Measurements from ENCODE around the gene HES4. TPM values are rescaled to one million over a fixed set of nuclear protein-coding genes. Genes with fewer than 3 reads are reported as not detected.

Gene HES4
- total RNA-seq, 3 donors from 2014 or later: 8.3 to 36.4 (median 34.2) TPM

- Histone ChIP-seq H3K4me3 (no peak overlapping the region), H3K27me3 (no peaks in the 10 kb centered on the region), H3K4me1 (peaks cover 5 to 20% of the 10 kb centered on the region in 2 donors), H3K27ac (no peak overlapping the region), H3K36me3 (no peaks in the 10 kb centered on the region), H3K9me3 (no peaks in the 10 kb centered on the region)
- intact Hi-C loops (cut with DNase I; ENCODE audit: low total_unique reads): loop anchor here (10.0 kb wide), 1 partner anchor 457 kb away; no protein-coding TSS in a partner anchor
- no peak for TF ChIP-seq CTCF (IDR thresholded peaks at IDR 0.05)
- TF ChIP-seq POLR2A (IDR thresholded peaks at IDR 0.05): no peak
- TF ChIP-seq POLR2AphosphoS5 (IDR thresholded peaks at IDR 0.05): no peak
- no peak for DNase-seq (ENCODE audit: low spot score in 2 of 2)
These were observed 27.9 kb upstream of the HES4 start for GRCh38 chr1:1027791-1028190.

- no peak for DNase-seq (ENCODE audit: low spot score in 2 of 2)
- Histone ChIP-seq H3K9me3 (no peaks in the 10 kb centered on the region), H3K27ac (no peak overlapping the region), H3K4me3 (no peak overlapping the region), H3K27me3 (no peaks in the 10 kb centered on the region), H3K4me1 (peaks cover 4 to 16% of the 10 kb centered on the region in 2 donors), H3K36me3 (no peaks in the 10 kb centered on the region)
- no peak for TF ChIP-seq POLR2A (IDR thresholded peaks at IDR 0.05)
- no peak for TF ChIP-seq CTCF (IDR thresholded peaks at IDR 0.05)
- no peak for TF ChIP-seq POLR2AphosphoS5 (IDR thresholded peaks at IDR 0.05)
- intact Hi-C loops (cut with DNase I; ENCODE audit: low total_unique reads): loop anchor here (10.0 kb wide), 1 partner anchor 458 kb away; no protein-coding TSS in a partner anchor
These were observed 26.9 kb upstream of the HES4 start for GRCh38 chr1:1026599-1027413.

GRCh38 chr1:1025730-1026129 is 25.8 kb upstream of the HES4 start:
- TF ChIP-seq POLR2A (IDR thresholded peaks at IDR 0.05) (no peak), POLR2AphosphoS5 (IDR thresholded peaks at IDR 0.05) (no peak), CTCF (IDR thresholded peaks at IDR 0.05) (no peak)
- Histone ChIP-seq H3K36me3 (no peaks in the 10 kb centered on the region), H3K4me1 (peaks cover 4 to 22% of the 10 kb centered on the region in 2 donors), H3K27ac (peak overlapping the region; percentile 92 to 93), H3K9me3 (no peaks in the 10 kb centered on the region), H3K27me3 (no peaks in the 10 kb centered on the region), H3K4me3 (peak overlapping the region in 2 of 3 donors; percentile 48 to 67)
- DNase-seq (ENCODE audit: low spot score in 2 of 2): no peak
- intact Hi-C loops (cut with DNase I; ENCODE audit: low total_unique reads): loop anchor here (10.0 kb wide), 1 partner anchor 459 kb away; no protein-coding TSS in a partner anchor

- no peaks in the 10 kb centered on the region for H3K27me3 ChIP-seq
- TF ChIP-seq POLR2A (IDR thresholded peaks at IDR 0.05) (peak; percentile 6), CTCF (IDR thresholded peaks at IDR 0.05) (no peak), POLR2AphosphoS5 (IDR thresholded peaks at IDR 0.05) (peak in 1 of 3 donors; percentile 71)
- H3K9me3 ChIP-seq: no peaks in the 10 kb centered on the region
- peak; percentile 74 to 92 for DNase-seq (ENCODE audit: low spot score in 2 of 2)
- H3K36me3 ChIP-seq: no peaks in the 10 kb centered on the region
- peak overlapping the region in 2 of 3 donors; percentile 48 to 67 for H3K4me3 ChIP-seq
- H3K4me1 ChIP-seq: peaks cover 4 to 22% of the 10 kb centered on the region in 2 donors
- peak overlapping the region; percentile 92 to 93 for H3K27ac ChIP-seq
- intact Hi-C loops (cut with DNase I; ENCODE audit: low total_unique reads): loop anchor here (10.0 kb wide), 1 partner anchor 460 kb away; no protein-coding TSS in a partner anchor
These were observed 25.1 kb upstream of the HES4 start for GRCh38 chr1:1024771-1025699.

All from breast epithelium (tissue), 4 donors.